Breast epithelium (tissue), 3 donors: ENCODE data around the gene ZNF117.
"Not testable (repeated sequence)": the region's sequence is repeated elsewhere in the genome, so short reads cannot be mapped to it uniquely, and the experiment has no call there.

ENCODE experiments used
- CTCF ChIP-seq, 3 donors: fragments of 450-650 bp; IDR thresholded peaks; one replicate each; pipeline ENCODE4 v1.5.1; 2016 to 2017; ENCODE audit warnings: antibody characterized with exemption in 3 of 3, mild to moderate bottlenecking in 3 of 3, moderate library complexity in 3 of 3
- POLR2AphosphoS5 ChIP-seq, 3 donors: sonication (generic); formaldehyde crosslinking; IDR thresholded peaks; one replicate each; pipeline ENCODE4 v1.6.1; 2017; ENCODE audit warnings: antibody characterized with exemption in 3 of 3

GRCh38 chr7:65035469-65035868 is 44.6 kb upstream of the ZNF117 start:
- not testable (repeated sequence) for TF ChIP-seq CTCF, POLR2AphosphoS5 (IDR thresholded peaks at IDR 0.05)
